ENCODE measurements around the gene MDH1B.

Gene MDH1B

DNA sequence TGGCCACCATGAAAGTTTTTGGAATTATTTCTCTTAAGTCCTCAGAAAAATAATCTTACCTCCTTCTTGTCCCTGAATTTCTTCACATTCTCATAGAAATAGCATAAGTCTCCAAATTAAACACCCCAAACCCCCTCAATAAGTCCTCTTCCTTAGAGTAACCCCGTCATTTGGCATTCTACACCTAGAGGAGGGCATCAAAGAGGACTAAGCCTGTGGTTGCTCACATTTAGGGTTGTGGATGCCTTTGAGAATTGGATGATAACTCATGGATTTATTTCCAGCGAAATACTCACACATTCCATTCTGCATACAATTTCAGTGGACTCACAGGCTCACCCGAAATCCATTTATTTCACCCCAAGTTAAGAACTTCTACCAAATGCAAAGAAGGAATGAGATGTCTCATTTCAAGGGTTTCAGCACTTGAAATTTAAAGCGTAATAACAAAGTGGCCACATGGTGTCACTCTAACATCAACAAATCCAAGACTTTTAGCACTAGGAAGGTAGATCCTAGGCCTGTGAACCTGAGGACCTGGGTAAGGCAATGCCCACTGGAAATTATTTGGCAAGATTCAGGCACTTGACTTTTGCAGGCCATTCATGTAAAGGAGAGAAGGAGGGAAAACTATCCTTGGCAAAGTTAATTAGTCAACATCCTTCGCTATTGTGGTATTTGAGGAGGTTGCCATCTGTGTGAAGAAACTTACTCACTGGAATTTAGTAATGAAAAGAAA, 71.6 kb downstream of the MDH1B start:
- DNase-seq (ENCODE audit: low read depth): peak; percentile 34

DNA sequence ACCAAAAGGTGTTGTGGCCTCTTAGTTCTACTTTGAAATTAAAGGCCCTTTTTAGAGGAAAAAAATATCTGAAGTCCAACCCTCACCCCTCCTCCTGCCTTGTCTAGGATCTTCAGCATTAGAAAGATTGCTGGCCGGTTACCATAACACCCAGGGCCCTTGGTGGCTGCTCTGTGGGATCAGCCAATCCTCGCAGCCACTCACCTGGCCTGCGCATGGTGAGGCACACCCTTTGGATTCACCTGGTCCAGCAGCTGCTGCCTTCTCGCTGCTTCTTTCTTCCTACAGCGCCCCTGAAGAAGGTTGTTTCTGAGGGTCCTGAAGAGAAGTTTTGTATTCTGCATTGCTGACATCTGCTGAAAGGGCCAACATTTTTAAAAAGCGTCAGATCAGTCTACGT, 72.2 kb downstream of the MDH1B start:
- DNase-seq (ENCODE audit: low read depth): no peak

DNA sequence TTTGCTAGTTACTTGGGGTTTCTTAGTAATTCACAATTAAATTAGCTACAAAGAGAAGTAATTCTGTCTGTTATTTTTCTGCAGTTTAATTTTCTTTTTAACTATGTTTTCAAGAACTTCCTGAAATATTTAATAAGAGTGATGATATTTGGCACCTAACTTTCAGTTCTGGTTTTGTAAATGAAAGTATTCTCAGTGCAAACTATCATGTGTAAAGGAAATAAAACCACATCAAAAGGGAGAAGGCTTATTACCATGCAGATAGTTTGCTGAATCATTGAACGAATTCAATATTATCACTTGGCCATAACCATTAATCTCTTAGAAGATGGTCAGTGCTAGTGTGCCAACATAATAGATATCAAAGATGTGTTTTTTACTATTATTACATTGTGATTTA, 76.1 kb downstream of the MDH1B start:
- DNase-seq (ENCODE audit: low read depth): no peak

DNA sequence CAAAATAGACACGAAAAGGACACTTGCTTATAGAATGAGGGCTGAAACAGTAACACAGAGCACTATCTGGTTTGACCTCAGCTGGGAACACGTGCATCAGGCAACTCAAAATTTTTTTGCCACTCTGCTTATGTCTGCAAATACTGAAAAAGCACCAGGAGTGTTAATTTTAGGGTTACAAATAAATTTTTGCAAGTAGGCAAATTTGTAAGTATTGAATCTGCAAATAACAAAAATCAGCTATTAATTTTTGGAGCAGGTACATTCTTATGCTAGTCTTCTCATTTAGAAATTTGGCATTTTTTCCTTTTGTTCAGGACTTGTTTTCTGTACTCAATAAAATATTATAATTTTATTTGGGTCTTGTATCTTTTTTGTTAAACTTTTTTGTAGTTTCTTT, 76.7 kb downstream of the MDH1B start:
- DNase-seq (ENCODE audit: low read depth): no peak
